Natural killer cell (primary cell): ENCODE results near the gene MRPL14. TPM values are rescaled to one million over a fixed set of nuclear protein-coding genes. Genes with fewer than 3 reads are reported as not detected.

Experiments
- ATAC-seq, 3 donors: fragments of 150-1000 bp in 2 of 3; fragments of 200-7000 bp in 1 of 3; cut with Tn5 transposase; 1 replicate in 1 of 3; 2 replicates in 2 of 3; pipeline ENCODE4 v1.10.0; 2021; ENCODE audit warnings: mild to moderate bottlenecking in 2 of 3, moderate library complexity in 2 of 3
- DNase-seq, 2 donors: peaks; one replicate each; pipeline versions ENCODE4 v3.0.0 to v3.0.0-alpha.2; 2013 to 2021; ENCODE audit warnings: mixed read lengths in 1 of 2
- H3K27ac ChIP-seq: one replicate; pipeline ENCODE4 v1.5.1; 2013; ENCODE audit warnings: mild to moderate bottlenecking, low read length
- H3K27me3 ChIP-seq: one replicate; pipeline ENCODE4 v1.6.1; 2013; ENCODE audit warnings: low read length; ENCODE audit not compliant: control insufficient read depth, insufficient read depth
- H3K36me3 ChIP-seq: one replicate; pipeline ENCODE4 v1.6.1; 2013; ENCODE audit warnings: low read length; ENCODE audit not compliant: control insufficient read depth, insufficient read depth
- H3K4me1 ChIP-seq: one replicate; pipeline ENCODE4 v1.6.1; 2013; ENCODE audit warnings: low read length; ENCODE audit not compliant: control insufficient read depth, insufficient read depth
- H3K4me3 ChIP-seq: one replicate; pipeline ENCODE4 v1.5.1; 2013; ENCODE audit warnings: low read length
- H3K9me3 ChIP-seq: one replicate; pipeline ENCODE4 v1.6.1; 2013; ENCODE audit warnings: low read length; ENCODE audit not compliant: control insufficient read depth, insufficient read depth
- H3K27ac Mint-ChIP-seq, 2 donors: one replicate each; pipeline ENCODE4 v1.8.0; 2022; ENCODE audit warnings: mild to moderate bottlenecking in 2 of 2, mixed read lengths in 2 of 2, moderate library complexity in 1 of 2
- H3K27me3 Mint-ChIP-seq, 2 donors: one replicate each; pipeline ENCODE4 v1.8.0; 2022; ENCODE audit warnings: low read depth in 2 of 2, mixed read lengths in 2 of 2
- H3K36me3 Mint-ChIP-seq: one replicate; pipeline ENCODE4 v1.8.0; 2022; ENCODE audit warnings: mixed read lengths
- H3K4me1 Mint-ChIP-seq, 2 donors: one replicate each; pipeline ENCODE4 v1.8.0; 2022; ENCODE audit warnings: mixed read lengths in 2 of 2
- H3K4me3 Mint-ChIP-seq: one replicate; pipeline ENCODE4 v1.8.0; 2022; ENCODE audit warnings: mild to moderate bottlenecking, moderate library complexity, mixed read lengths
- H3K9me3 Mint-ChIP-seq, 2 donors: one replicate each; pipeline ENCODE4 v1.8.0; 2022; ENCODE audit warnings: mixed read lengths in 2 of 2
- CTCF ChIP-seq: fragments of 200-600 bp; IDR thresholded peaks from one replicate; pipeline ENCODE4 v1.8.0; 2022; ENCODE audit warnings: antibody characterized with exemption
- WGBS: methylation state at CpG from one replicate; pipeline ENCODE4 v1.1.7; 2013; ENCODE audit warnings: missing lambda C conversion rate; ENCODE audit not compliant: insufficient coverage; 5-methylcytosine and 5-hydroxymethylcytosine counted together
- intact Hi-C: fragments of 100-400 bp; cut with micrococcal nuclease; formaldehyde crosslinking; loops from one replicate; pipeline ENCODE4 v1.14.2; 2022
- total RNA-seq, 4 donors: library from RNA; stranded (reverse); fragments of 120-200 nt in 1 of 4; gene quantifications; one replicate each; pipeline versions ENCODE4 v1.2.3 to v1.2.4, GENCODE V29; 2013 to 2022

The MRPL14 gene
- total RNA-seq, 3 donors from 2014 or later (not counting 1 experiment from before 2014, with no cell fraction given), result 14.9 to 16.2 (median 16.0) TPM

- H3K27ac ChIP-seq, result no peak overlapping the region
- peaks cover 29 to 44% of the 10 kb centered on the region in 2 donors for H3K4me1 Mint-ChIP-seq
- ATAC-seq (no peak), DNase-seq (no peak)
- no peaks in the 10 kb centered on the region for H3K9me3 Mint-ChIP-seq
- no peaks in the 10 kb centered on the region for H3K27me3 Mint-ChIP-seq
- peak overlapping the region in 1 of 2 donors; percentile 23 for H3K27ac Mint-ChIP-seq
- no peak overlapping the region for H3K4me3 ChIP-seq
- no peaks in the 10 kb centered on the region for H3K36me3 Mint-ChIP-seq
- no peaks in the 10 kb centered on the region for H3K27me3 ChIP-seq
- intact Hi-C loops, result no loop called here
- H3K9me3 ChIP-seq, result no peaks in the 10 kb centered on the region
- no peak for TF ChIP-seq CTCF
- peaks cover 29% of the 10 kb centered on the region for H3K4me1 ChIP-seq
- H3K36me3 ChIP-seq, result peaks cover 29% of the 10 kb centered on the region
- WGBS, result 97% methylated on average over 2 of the region's 3 CpGs
- no peak overlapping the region for H3K4me3 Mint-ChIP-seq
Measured at GRCh38 chr6:44105993-44106740, 21.1 kb downstream of the MRPL14 start.

- intact Hi-C loops, result no loop called here
- Mint-ChIP-seq H3K9me3 (no peaks in the 10 kb centered on the region), H3K27me3 (no peaks in the 10 kb centered on the region), H3K27ac (no peak overlapping the region), H3K4me1 (peaks cover 31 to 44% of the 10 kb centered on the region in 2 donors), H3K4me3 (no peak overlapping the region), H3K36me3 (no peaks in the 10 kb centered on the region)
- Histone ChIP-seq H3K4me3 (no peak overlapping the region), H3K4me1 (peaks cover 25% of the 10 kb centered on the region), H3K36me3 (peaks cover 19% of the 10 kb centered on the region), H3K27ac (no peak overlapping the region), H3K9me3 (no peaks in the 10 kb centered on the region), H3K27me3 (no peaks in the 10 kb centered on the region)
- no peak for TF ChIP-seq CTCF
- DNase-seq (no peak), ATAC-seq (no peak)
- WGBS, result 71% methylated on average over 6 of the region's 7 CpGs
Measured at GRCh38 chr6:44105146-44105545, 22.1 kb downstream of the MRPL14 start.

- no peak overlapping the region for H3K4me3 ChIP-seq
- no peak for TF ChIP-seq CTCF
- ATAC-seq, result no peak
- Mint-ChIP-seq H3K36me3 (no peaks in the 10 kb centered on the region), H3K27me3 (no peaks in the 10 kb centered on the region), H3K4me1 (peaks cover 25 to 42% of the 10 kb centered on the region in 2 donors), H3K9me3 (no peaks in the 10 kb centered on the region), H3K4me3 (no peak overlapping the region), H3K27ac (no peak overlapping the region)
- peaks cover 16% of the 10 kb centered on the region for H3K36me3 ChIP-seq
- no peak overlapping the region for H3K27ac ChIP-seq
- no peak for DNase-seq
- intact Hi-C loops, result no loop called here
- no peaks in the 10 kb centered on the region for H3K27me3 ChIP-seq
- WGBS, result 79% methylated on average over 3 of the region's 3 CpGs
- H3K9me3 ChIP-seq, result no peaks in the 10 kb centered on the region
- H3K4me1 ChIP-seq, result peaks cover 25% of the 10 kb centered on the region
Measured at GRCh38 chr6:44104481-44105021, 22.7 kb downstream of the MRPL14 start.
